Measurements from ENCODE around the gene GJA3.

Gene GJA3

GRCh38 chr13:20185366-20186056 lies 24.7 kb upstream of the GJA3 start:
- DNase-seq (ENCODE audit: insufficient read length, low spot score): no peak
- no peak for FAIRE-seq

GRCh38 chr13:20182231-20182846 lies 21.5 kb upstream of the GJA3 start:
- FAIRE-seq (no peak), DNase-seq (ENCODE audit: insufficient read length, low spot score) (peak; percentile 54)

GRCh38 chr13:20181188-20181587 lies 20.3 kb upstream of the GJA3 start:
- FAIRE-seq (no peak), DNase-seq (ENCODE audit: insufficient read length, low spot score) (no peak)

- DNase-seq (ENCODE audit: insufficient read length, low spot score): no peak
- no peak for FAIRE-seq
These were observed 17.3 kb upstream of the GJA3 start for GRCh38 chr13:20178156-20178555.

- DNase-seq (ENCODE audit: insufficient read length, low spot score) (no peak), FAIRE-seq (no peak)
These were observed 16.4 kb upstream of the GJA3 start for GRCh38 chr13:20177049-20177831.

- FAIRE-seq (no peak), DNase-seq (ENCODE audit: insufficient read length, low spot score) (no peak)
These were observed 15.2 kb upstream of the GJA3 start for GRCh38 chr13:20175907-20176652.

GRCh38 chr13:20175406-20175794 lies 14.5 kb upstream of the GJA3 start:
- DNase-seq (ENCODE audit: insufficient read length, low spot score) (no peak), FAIRE-seq (no peak)

- peak; percentile 76 for DNase-seq (ENCODE audit: insufficient read length, low spot score)
- peak; percentile 38 for FAIRE-seq
These were observed 14.0 kb upstream of the GJA3 start for GRCh38 chr13:20174656-20175405.

GRCh38 chr13:20173116-20173746 lies 12.4 kb upstream of the GJA3 start:
- no peak for FAIRE-seq

GRCh38 chr13:20171364-20171763 lies 10.5 kb upstream of the GJA3 start:
- FAIRE-seq (no peak), DNase-seq (ENCODE audit: insufficient read length, low spot score) (no peak)

More at GRCh38 chr13:20173116-20173746, 12.4 kb upstream of the GJA3 start:
- DNase-seq (ENCODE audit: insufficient read length, low spot score): no peak

GRCh38 chr13:20170921-20171320 lies 10.1 kb upstream of the GJA3 start:
- FAIRE-seq (no peak), DNase-seq (ENCODE audit: insufficient read length, low spot score) (no peak)

- DNase-seq (ENCODE audit: insufficient read length, low spot score): no peak
- FAIRE-seq: no peak
These were observed 7.5 kb upstream of the GJA3 start for GRCh38 chr13:20168396-20168795.

GRCh38 chr13:20165417-20166257 lies 4.8 kb upstream of the GJA3 start:
- DNase-seq (ENCODE audit: insufficient read length, low spot score) (no peak), FAIRE-seq (no peak)

- DNase-seq (ENCODE audit: insufficient read length, low spot score): no peak
- no peak for FAIRE-seq
These were observed 1.1 kb upstream of the GJA3 start for GRCh38 chr13:20161951-20162300.

GRCh38 chr13:20161275-20161950 lies 561 bp upstream of the GJA3 start:
- DNase-seq (ENCODE audit: insufficient read length, low spot score) (no peak), FAIRE-seq (no peak)

GRCh38 chr13:20159646-20160305 lies 1.1 kb downstream of the GJA3 start:
- FAIRE-seq (no peak), DNase-seq (ENCODE audit: insufficient read length, low spot score) (no peak)

GRCh38 chr13:20157151-20157796 lies 3.6 kb downstream of the GJA3 start:
- no peak for FAIRE-seq
- no peak for DNase-seq (ENCODE audit: insufficient read length, low spot score)

GRCh38 chr13:20156702-20157101 lies 4.2 kb downstream of the GJA3 start:
- FAIRE-seq (no peak), DNase-seq (ENCODE audit: insufficient read length, low spot score) (no peak)
